GM19452 (cell line): ENCODE results near the gene WFDC9.
"Not testable (repeated sequence)": the region's sequence is repeated elsewhere in the genome, so short reads cannot be mapped to it uniquely, and the experiment has no call there.

Experiments used
- ATAC-seq: cut with Tn5 transposase; IDR thresholded peaks from one replicate; pipeline ENCODE4 v1.9.1; 2021; ENCODE audit not compliant: unreplicated experiment

Gene WFDC9

DNA sequence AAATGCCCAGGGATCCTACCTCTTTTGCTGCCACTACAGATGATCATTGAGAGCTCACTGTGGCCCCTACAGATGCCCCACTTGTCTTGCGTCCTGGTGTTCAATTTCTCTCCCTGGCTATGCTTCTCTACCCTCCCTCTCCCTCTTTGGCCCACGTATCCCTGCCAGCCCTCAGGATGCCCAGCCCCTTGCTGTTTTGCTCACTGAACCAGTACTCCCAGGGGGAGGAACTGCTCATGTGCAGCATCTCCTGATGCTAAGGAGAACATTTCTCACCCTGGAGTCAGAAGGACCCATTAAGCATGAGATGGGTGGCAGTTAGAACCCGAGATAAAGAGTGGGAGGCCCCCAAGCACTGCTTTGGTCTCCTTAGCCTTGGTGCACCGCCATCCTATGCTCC lies at the start of gene WFDC9:
Gene WFDC9 (minus strand): TSS at position 101 of the 400 bp plus-strand sequence. CDS start 21,103 bp downstream, outside the sequence.
- no peak for ATAC-seq

DNA sequence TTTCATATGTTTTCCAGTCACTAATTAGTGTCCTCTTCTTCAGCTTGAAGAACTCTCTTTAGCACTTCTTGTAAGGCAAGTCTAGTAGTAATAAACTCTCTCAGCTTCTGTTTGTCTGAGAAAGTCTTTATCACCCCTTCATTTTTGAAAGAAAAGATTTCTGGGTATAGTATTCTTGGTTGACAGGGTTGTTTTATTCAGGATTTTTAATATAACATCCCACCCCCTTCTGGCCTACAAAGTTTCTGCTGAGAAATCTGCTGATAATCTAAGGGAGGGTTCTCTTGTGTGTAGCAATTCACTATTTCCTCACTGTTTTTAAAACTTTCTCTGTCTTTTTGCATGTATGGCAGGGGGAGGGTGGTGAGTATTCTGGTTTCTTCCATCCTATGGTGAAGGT lies 48.6 kb upstream of the WFDC9 start:
- no peak for ATAC-seq

- ATAC-seq = no peak
Measured at GRCh38 chr20:45672765-45673164, 41.7 kb upstream of the WFDC9 start.

DNA sequence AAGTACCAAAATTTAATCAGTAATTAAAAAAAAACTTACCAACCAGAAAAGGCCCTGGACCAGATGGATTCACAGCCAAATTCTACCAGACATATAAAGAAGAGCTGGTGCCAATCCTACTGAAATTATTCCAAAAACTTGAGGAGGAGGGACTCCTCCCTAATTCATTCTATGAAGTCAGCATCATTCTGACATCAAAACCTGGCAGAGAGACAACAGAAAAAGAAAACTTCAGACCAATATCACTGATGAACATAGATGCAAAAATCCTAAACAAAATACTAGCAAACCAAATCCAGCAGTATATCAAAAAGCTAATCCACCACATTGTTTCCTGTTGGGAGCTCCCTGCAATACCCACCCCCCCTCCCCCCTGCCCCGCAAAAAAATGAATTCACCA lies 39.1 kb upstream of the WFDC9 start, which contains the start of gene WFDC11:
Gene WFDC11 (minus strand): TSS at position 101 of the 400 bp plus-strand sequence. CDS start 19,639 bp downstream, outside the sequence.
- ATAC-seq = no peak

GRCh38 chr20:45657038-45657437 lies 26.0 kb upstream of the WFDC9 start:
- ATAC-seq = not testable (repeated sequence)

- ATAC-seq = not testable (repeated sequence)
Measured at GRCh38 chr20:45651726-45652125, 20.6 kb upstream of the WFDC9 start.

- ATAC-seq = no peak
Measured at GRCh38 chr20:45649312-45649863, 18.3 kb upstream of the WFDC9 start.

GRCh38 chr20:45647441-45648050 lies 16.5 kb upstream of the WFDC9 start:
- no peak for ATAC-seq

- no peak for ATAC-seq
Measured at GRCh38 chr20:45646875-45647274, 15.8 kb upstream of the WFDC9 start.

GRCh38 chr20:45645869-45646268 lies 14.8 kb upstream of the WFDC9 start:
- ATAC-seq = not testable (repeated sequence)

- not testable (repeated sequence) for ATAC-seq
Measured at GRCh38 chr20:45641076-45641475, 10.0 kb upstream of the WFDC9 start.

- no peak for ATAC-seq
Measured at GRCh38 chr20:45639687-45640086, 8.6 kb upstream of the WFDC9 start.

- no peak for ATAC-seq
Measured at GRCh38 chr20:45636513-45636912, 5.4 kb upstream of the WFDC9 start.

GRCh38 chr20:45630371-45630770 lies 713 bp downstream of the WFDC9 start:
- ATAC-seq = no peak

DNA sequence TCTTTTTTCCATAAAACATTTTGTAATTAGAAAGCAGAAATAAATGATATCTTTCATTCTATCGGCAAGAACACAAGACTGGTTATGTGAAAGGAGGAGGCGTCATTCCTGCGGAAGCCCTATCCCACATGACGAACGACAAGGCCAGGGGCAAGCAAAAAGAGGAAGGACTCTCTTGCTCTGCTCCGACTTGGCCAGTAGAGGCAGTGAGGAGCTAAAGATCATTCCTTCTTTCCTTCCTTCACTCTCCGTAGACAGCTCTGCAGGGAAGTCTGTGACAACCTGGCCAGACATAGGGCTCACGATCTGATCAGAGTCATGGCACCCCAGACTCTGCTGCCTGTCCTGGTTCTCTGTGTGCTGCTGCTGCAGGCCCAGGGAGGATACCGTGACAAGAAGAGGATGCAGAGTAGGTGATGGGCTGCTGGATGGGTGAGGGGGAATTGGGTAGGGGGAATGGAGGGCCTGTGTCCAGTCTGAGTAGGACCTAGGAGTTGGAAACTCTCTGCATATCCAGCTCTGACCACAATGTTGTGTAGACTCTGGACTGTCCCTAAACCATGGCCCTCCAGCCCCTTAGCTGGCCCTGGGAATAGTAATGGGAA lies 1.5 kb downstream of the WFDC9 start, which contains the start of gene WFDC10A:
Gene WFDC10A (plus strand): TSS at position 244 of the 605 bp plus-strand sequence. CDS start 75 bp downstream, at position 319.
- ATAC-seq = no peak

- no peak for ATAC-seq
Measured at GRCh38 chr20:45626540-45626939, 4.5 kb downstream of the WFDC9 start.

DNA sequence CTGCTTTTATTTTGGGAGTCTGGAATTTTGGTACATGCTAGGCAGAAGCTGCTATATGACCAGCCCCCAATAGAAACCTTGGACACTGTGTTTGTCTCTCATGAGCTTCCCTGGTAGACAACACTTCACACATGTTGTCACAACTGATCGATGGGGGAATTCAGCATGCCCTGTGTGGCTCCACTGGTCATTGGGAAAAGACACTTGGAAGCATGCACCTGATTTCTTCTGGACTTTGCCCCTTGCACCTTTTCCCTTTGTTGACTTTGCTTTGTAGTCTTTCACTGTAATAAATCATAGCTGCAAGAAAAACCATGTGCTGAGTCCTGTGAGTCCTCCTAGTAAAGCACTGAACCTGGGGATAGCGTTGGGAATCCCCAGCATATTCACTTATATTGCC lies 9.5 kb downstream of the WFDC9 start:
- no peak for ATAC-seq

DNA sequence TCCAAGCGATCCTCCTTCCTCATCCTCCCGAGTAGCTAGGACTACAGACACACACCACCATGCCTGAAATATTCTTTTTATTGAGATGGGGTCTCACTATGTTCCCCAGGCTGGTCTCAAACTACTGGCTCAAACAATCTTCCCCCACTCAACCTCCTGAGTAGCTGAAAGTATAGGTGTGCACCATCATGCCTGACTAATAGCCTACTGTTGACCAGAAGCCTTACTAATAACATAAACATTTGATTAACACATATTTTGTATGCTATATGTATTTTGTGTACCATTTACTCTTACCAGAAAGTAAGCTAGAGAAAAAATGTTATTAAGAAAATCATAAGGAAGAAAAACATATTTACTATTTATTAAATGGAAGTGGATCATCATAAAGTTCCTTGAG lies 13.5 kb downstream of the WFDC9 start:
- ATAC-seq = no peak

DNA sequence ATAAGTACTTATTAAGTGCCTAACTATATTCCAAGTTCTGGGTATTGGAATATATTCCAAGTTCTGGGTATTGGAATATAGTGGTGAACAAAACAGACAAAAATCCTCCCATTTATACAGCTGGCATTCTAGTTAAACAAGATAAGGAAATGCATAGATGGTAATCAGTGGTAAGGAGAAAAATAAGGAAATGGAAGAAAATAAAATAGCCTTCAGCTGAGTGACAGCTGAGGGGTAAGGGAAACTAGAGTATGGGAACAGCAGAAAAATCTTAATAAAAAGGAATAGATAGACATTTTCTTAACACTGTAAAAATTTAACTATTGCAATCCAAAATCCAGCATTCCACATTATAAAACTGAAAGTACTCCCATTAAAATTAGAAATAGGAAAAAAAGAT lies 18.8 kb downstream of the WFDC9 start:
- ATAC-seq = no peak

DNA sequence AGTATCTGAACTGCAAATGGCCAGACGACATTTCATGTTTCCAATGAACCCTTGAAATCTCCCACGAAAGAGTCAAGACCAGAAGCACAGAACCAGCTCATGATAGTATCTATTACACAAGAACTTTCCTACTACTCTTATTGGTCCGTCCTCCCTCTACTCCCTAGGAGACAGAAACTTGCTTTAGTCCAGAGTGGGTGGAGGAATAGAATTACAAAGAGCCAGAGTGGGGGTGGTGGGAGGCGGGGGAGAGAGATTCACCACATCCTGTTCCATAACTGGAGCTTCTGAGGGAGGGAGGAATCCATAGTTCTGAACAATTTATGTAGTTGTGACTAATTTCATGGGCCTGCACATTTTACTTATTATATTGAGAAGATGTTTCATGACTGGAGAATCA lies 20.0 kb downstream of the WFDC9 start:
- no peak for ATAC-seq

DNA sequence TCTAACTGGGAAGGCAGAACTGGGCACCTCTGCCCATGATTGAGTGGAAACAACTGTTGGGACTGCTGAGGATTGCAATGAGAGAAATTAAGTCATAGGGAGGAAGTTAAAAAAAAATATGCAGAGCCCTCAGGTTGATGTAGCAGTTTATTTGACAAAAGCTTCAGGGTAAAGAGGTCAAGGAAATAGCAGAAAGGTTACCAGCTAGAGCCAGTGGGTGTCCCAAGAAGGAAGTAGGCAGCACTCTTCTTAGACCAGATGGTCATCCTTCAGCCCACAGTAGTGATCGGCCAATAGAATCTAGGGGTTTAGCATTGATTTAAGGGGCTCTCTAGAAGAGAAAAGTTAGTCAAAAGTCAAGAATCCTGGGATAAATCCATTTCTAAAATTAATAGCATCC lies 23.3 kb downstream of the WFDC9 start:
- no peak for ATAC-seq

- no peak for ATAC-seq
Measured at GRCh38 chr20:45595235-45595634, 35.8 kb downstream of the WFDC9 start.
